ENCODE measurements around the gene TMEM182. TPM values are rescaled to one million over a fixed set of nuclear protein-coding genes. Genes with fewer than 3 reads are reported as not detected.

TMEM182 gene
- polyA plus RNA-seq, 1 donor (not counting 4 experiments of a cell fraction or from before 2014, with no cell fraction given) = 3.5 TPM

DNA sequence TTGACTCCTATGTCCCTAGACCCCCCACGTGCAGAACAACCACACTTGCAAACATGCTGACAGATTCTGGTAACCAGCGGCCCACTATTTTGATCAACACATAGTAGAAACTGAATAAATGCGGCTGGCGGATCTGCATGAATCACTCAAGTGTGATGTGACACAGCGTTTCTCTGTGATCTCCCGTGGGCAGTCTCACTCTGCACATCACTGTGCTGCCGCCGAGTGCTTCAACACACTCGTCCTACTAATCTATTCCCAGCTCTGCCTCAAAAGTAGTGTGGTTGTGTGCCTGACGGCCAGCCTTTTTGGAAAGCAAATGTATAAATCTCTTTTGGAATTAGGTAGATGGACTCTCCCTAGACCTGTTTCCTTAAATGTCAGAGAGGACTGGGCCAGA, 37.3 kb upstream of the TMEM182 start:
- no peaks in the 10 kb centered on the region for H3K9me3 ChIP-seq (ENCODE audit: control insufficient read depth, low read depth, low read length)
- H3K27me3 ChIP-seq (ENCODE audit: control insufficient read depth, extremely low read depth, insufficient read depth, low read length) = no peaks in the 10 kb centered on the region
- FAIRE-seq (no peak), DNase-seq (ENCODE audit: low read depth, low spot score) (no peak)
- no peak overlapping the region for H3K9ac ChIP-seq (ENCODE audit: control insufficient read depth, extremely low read depth, insufficient read depth, low read length)
- TF ChIP-seq EZH2 (IDR thresholded peaks at IDR 0.05; ENCODE audit: low read length) (no peak), CTCF (optimal IDR thresholded peaks at IDR 0.05 in 1 of 3, IDR thresholded peaks at IDR 0.05 in 1 of 3, conservative IDR thresholded peaks at IDR 0.05 in 1 of 3; ENCODE audit: extremely low read depth in 1 of 3, insufficient read depth in 2 of 3, low read length in 3 of 3) (no peak)
- dilution Hi-C loops (cut with MboI; ENCODE audit: extremely low pct_ligation_motif_present, low sequenced_read_pairs) = no loop called here
- H3K79me2 ChIP-seq (ENCODE audit: control insufficient read depth, insufficient read depth, low read length) = no peaks in the 10 kb centered on the region
- H3K27ac ChIP-seq (ENCODE audit: control insufficient read depth, insufficient read depth, low read length) = no peak overlapping the region
- no peaks in the 10 kb centered on the region for H3K9me1 ChIP-seq (ENCODE audit: control insufficient read depth, extremely low read depth, insufficient read depth, low read length)
- H2AFZ ChIP-seq (ENCODE audit: control insufficient read depth, low read length) = no peak overlapping the region
- H4K20me1 ChIP-seq (ENCODE audit: control insufficient read depth, extremely low read depth, insufficient read depth, low read length) = no peaks in the 10 kb centered on the region
- H3K4me1 ChIP-seq (ENCODE audit: control insufficient read depth, extremely low read depth, insufficient read depth, low read length) = no peaks in the 10 kb centered on the region
- no peak overlapping the region for H3K4me3 ChIP-seq (ENCODE audit: control insufficient read depth in 2 of 3, extremely low read depth in 1 of 3, insufficient read depth in 2 of 3, low read depth in 1 of 3, low read length in 3 of 3)
- H3K36me3 ChIP-seq (ENCODE audit: control insufficient read depth in 2 of 2, extremely low read depth in 1 of 2, insufficient read depth in 2 of 2, low read length in 2 of 2) = peaks cover 0 to 5% of the 10 kb centered on the region in 2 experiments
- no peak overlapping the region for H3K4me2 ChIP-seq (ENCODE audit: control insufficient read depth, extremely low read depth, insufficient read depth, low read depth, low read length)

GRCh38 chr2:102726128-102727087, 35.4 kb upstream of the TMEM182 start:
- Histone ChIP-seq H3K27ac (ENCODE audit: control insufficient read depth, insufficient read depth, low read length) (no peak overlapping the region), H3K4me2 (ENCODE audit: control insufficient read depth, extremely low read depth, insufficient read depth, low read depth, low read length) (no peak overlapping the region), H3K79me2 (ENCODE audit: control insufficient read depth, insufficient read depth, low read length) (no peaks in the 10 kb centered on the region), H4K20me1 (ENCODE audit: control insufficient read depth, extremely low read depth, insufficient read depth, low read length) (no peaks in the 10 kb centered on the region), H3K27me3 (ENCODE audit: control insufficient read depth, extremely low read depth, insufficient read depth, low read length) (no peaks in the 10 kb centered on the region), H3K9me3 (ENCODE audit: control insufficient read depth, low read depth, low read length) (no peaks in the 10 kb centered on the region), H3K9ac (ENCODE audit: control insufficient read depth, extremely low read depth, insufficient read depth, low read length) (no peak overlapping the region), H2AFZ (ENCODE audit: control insufficient read depth, low read length) (no peak overlapping the region), H3K4me1 (ENCODE audit: control insufficient read depth, extremely low read depth, insufficient read depth, low read length) (no peaks in the 10 kb centered on the region), H3K9me1 (ENCODE audit: control insufficient read depth, extremely low read depth, insufficient read depth, low read length) (no peaks in the 10 kb centered on the region), H3K36me3 (ENCODE audit: control insufficient read depth in 2 of 2, extremely low read depth in 1 of 2, insufficient read depth in 2 of 2, low read length in 2 of 2) (peaks cover 0 to 5% of the 10 kb centered on the region in 2 experiments), H3K4me3 (ENCODE audit: control insufficient read depth in 2 of 3, extremely low read depth in 1 of 3, insufficient read depth in 2 of 3, low read depth in 1 of 3, low read length in 3 of 3) (no peak overlapping the region)
- no peak for DNase-seq (ENCODE audit: low read depth, low spot score)
- TF ChIP-seq CTCF (optimal IDR thresholded peaks at IDR 0.05 in 1 of 3, IDR thresholded peaks at IDR 0.05 in 1 of 3, conservative IDR thresholded peaks at IDR 0.05 in 1 of 3; ENCODE audit: extremely low read depth in 1 of 3, insufficient read depth in 2 of 3, low read length in 3 of 3) = no peak
- no peak for TF ChIP-seq EZH2 (IDR thresholded peaks at IDR 0.05; ENCODE audit: low read length)
- FAIRE-seq = no peak
- dilution Hi-C loops (cut with MboI; ENCODE audit: extremely low pct_ligation_motif_present, low sequenced_read_pairs) = no loop called here

Data from keratinocyte (primary cell).